Neural progenitor cell (in vitro differentiated cells): Measurements from ENCODE around the gene TANC1. TPM values are rescaled to one million over a fixed set of nuclear protein-coding genes. Genes with fewer than 3 reads are reported as not detected.

Source experiments
- DNase-seq: peaks from one replicate; pipeline ENCODE4 v3.0.0-alpha.2; 2016; ENCODE audit warnings: low spot score
- H2AFZ ChIP-seq: fragments of 200-600 bp; sonication (generic); replicated peaks from 2 replicates; pipeline ENCODE4 v1.6.1; 2016; ENCODE audit warnings: antibody characterized with exemption
- H3F3A ChIP-seq: fragments of 200-600 bp; sonication (generic); 2 replicates; pipeline ENCODE4 v1.6.1; 2016; ENCODE audit warnings: antibody characterized with exemption, low read depth
- H3K27ac ChIP-seq: fragments of 200-600 bp; sonication (generic); 2 replicates; pipeline ENCODE4 v1.5.1; 2016; ENCODE audit warnings: mild to moderate bottlenecking
- H3K27me3 ChIP-seq: fragments of 200-600 bp; sonication (generic); 2 replicates; pipeline ENCODE4 v1.6.1; 2016; ENCODE audit warnings: mild to moderate bottlenecking, moderate library complexity
- H3K36me3 ChIP-seq: fragments of 200-600 bp; sonication (generic); 2 replicates; pipeline ENCODE4 v1.5.1; 2016
- H3K4me1 ChIP-seq: fragments of 200-600 bp; sonication (generic); 2 replicates; pipeline ENCODE4 v1.6.1; 2016; ENCODE audit warnings: mixed run types
- H3K4me2 ChIP-seq: fragments of 200-600 bp; sonication (generic); 2 replicates; pipeline ENCODE4 v1.6.1; 2016
- H3K4me3 ChIP-seq: fragments of 200-600 bp; sonication (generic); 2 replicates; pipeline ENCODE4 v1.5.1; 2016
- H3K79me2 ChIP-seq: fragments of 200-600 bp; sonication (generic); 2 replicates; pipeline ENCODE4 v1.6.1; 2016; ENCODE audit warnings: low read depth
- H3K9ac ChIP-seq: fragments of 200-600 bp; sonication (generic); 2 replicates; pipeline ENCODE4 v1.6.1; 2016
- H3K9me3 ChIP-seq: fragments of 200-600 bp; sonication (generic); 2 replicates; pipeline ENCODE4 v1.5.1; 2016; ENCODE audit warnings: low read depth
- H4K20me1 ChIP-seq: fragments of 200-600 bp; sonication (generic); 2 replicates; pipeline ENCODE4 v1.6.1; 2016; ENCODE audit warnings: low read depth
- H3K27ac Mint-ChIP-seq: 3 replicates; pipeline ENCODE4 v1.8.0; 2021; ENCODE audit warnings: mixed read lengths
- H3K27me3 Mint-ChIP-seq: 2 replicates; pipeline ENCODE4 v1.8.0; 2022; ENCODE audit warnings: low read depth, mild to moderate bottlenecking, inconsistent platforms, moderate library complexity, mixed read lengths; ENCODE audit not compliant: insufficient read depth
- H3K36me3 Mint-ChIP-seq: 3 replicates; pipeline ENCODE4 v1.8.0; 2021; ENCODE audit warnings: mixed read lengths
- H3K4me1 Mint-ChIP-seq: 3 replicates; pipeline ENCODE4 v1.8.0; 2021; ENCODE audit warnings: mixed read lengths
- H3K4me3 Mint-ChIP-seq: 3 replicates; pipeline ENCODE4 v1.8.0; 2021; ENCODE audit warnings: mild to moderate bottlenecking, moderate library complexity, mixed read lengths
- H3K9me3 Mint-ChIP-seq: 3 replicates; pipeline ENCODE4 v1.8.0; 2020; ENCODE audit warnings: mixed read lengths
- CTCF ChIP-seq: fragments of 200-600 bp; sonication (generic); IDR thresholded peaks from 2 replicates; pipeline ENCODE4 v1.5.1; 2017; ENCODE audit warnings: antibody characterized with exemption, mild to moderate bottlenecking
- EZH2 ChIP-seq: fragments of 200-600 bp; sonication (generic); IDR thresholded peaks from 2 replicates; pipeline ENCODE4 v1.6.1; 2017; ENCODE audit warnings: antibody characterized with exemption, mild to moderate bottlenecking, moderate library complexity
- EZH2phosphoT487 ChIP-seq: fragments of 200-600 bp; sonication (generic); IDR thresholded peaks from 2 replicates; pipeline ENCODE4 v1.6.1; 2017; ENCODE audit warnings: antibody characterized with exemption
- total RNA-seq: library from RNA; depleted of rRNA; stranded (reverse); fragments of >200 nt; gene quantifications from 2 replicates; pipeline ENCODE4 v1.2.3, GENCODE V29; 2015; ENCODE audit warnings: low replicate concordance

Gene TANC1
- total RNA-seq, 1 donor from 2014 or later, result 11.9 TPM

- Mint-ChIP-seq H3K4me1 (peaks cover 16% of the 10 kb centered on the region), H3K9me3 (peaks cover 17% of the 10 kb centered on the region), H3K36me3 (peaks cover 20% of the 10 kb centered on the region), H3K4me3 (no peak overlapping the region), H3K27ac (no peak overlapping the region), H3K27me3 (peaks cover 2% of the 10 kb centered on the region)
- no peak overlapping the region for H3K9ac ChIP-seq
- H3K9me3 ChIP-seq, result peaks cover 5% of the 10 kb centered on the region
- H3K27me3 ChIP-seq, result no peaks in the 10 kb centered on the region
- no peak overlapping the region for H3K27ac ChIP-seq
- DNase-seq, result no peak
- TF ChIP-seq EZH2, result no peak
- no peak for TF ChIP-seq CTCF
- no peak for TF ChIP-seq EZH2phosphoT487
- H4K20me1 ChIP-seq, result no peaks in the 10 kb centered on the region
- H3K4me3 ChIP-seq, result no peak overlapping the region
- no peaks in the 10 kb centered on the region for H3K36me3 ChIP-seq
- no peaks in the 10 kb centered on the region for H3F3A ChIP-seq
- no peak overlapping the region for H3K4me2 ChIP-seq
- no peak overlapping the region for H2AFZ ChIP-seq
- peaks cover 6% of the 10 kb centered on the region for H3K4me1 ChIP-seq
- H3K79me2 ChIP-seq, result no peaks in the 10 kb centered on the region
These were observed 77.4 kb downstream of the TANC1 start for GRCh38 chr2:159045545-159046454.

GRCh38 chr2:159046966-159047365, 78.5 kb downstream of the TANC1 start:
- H3K27me3 ChIP-seq, result no peaks in the 10 kb centered on the region
- no peaks in the 10 kb centered on the region for H3F3A ChIP-seq
- H4K20me1 ChIP-seq, result no peaks in the 10 kb centered on the region
- no peak overlapping the region for H3K27ac ChIP-seq
- no peak overlapping the region for H3K9ac ChIP-seq
- no peak overlapping the region for H3K4me3 ChIP-seq
- H3K9me3 ChIP-seq, result no peaks in the 10 kb centered on the region
- H3K36me3 ChIP-seq, result no peaks in the 10 kb centered on the region
- no peak overlapping the region for H2AFZ ChIP-seq
- H3K4me1 ChIP-seq, result peaks cover 6% of the 10 kb centered on the region
- DNase-seq, result no peak
- Mint-ChIP-seq H3K36me3 (peaks cover 19% of the 10 kb centered on the region), H3K4me3 (no peak overlapping the region), H3K27ac (no peak overlapping the region), H3K27me3 (peaks cover 2% of the 10 kb centered on the region), H3K9me3 (peaks cover 12% of the 10 kb centered on the region), H3K4me1 (peaks cover 24% of the 10 kb centered on the region)
- no peak for TF ChIP-seq EZH2
- no peak for TF ChIP-seq CTCF
- no peak for TF ChIP-seq EZH2phosphoT487
- no peak overlapping the region for H3K4me2 ChIP-seq
- no peaks in the 10 kb centered on the region for H3K79me2 ChIP-seq

- Histone ChIP-seq H3K4me3 (no peak overlapping the region), H3K27ac (no peak overlapping the region), H3K9ac (no peak overlapping the region), H3K36me3 (no peaks in the 10 kb centered on the region), H3K79me2 (no peaks in the 10 kb centered on the region), H3K27me3 (no peaks in the 10 kb centered on the region), H3K4me1 (peaks cover 13% of the 10 kb centered on the region), H3K9me3 (no peaks in the 10 kb centered on the region), H2AFZ (no peak overlapping the region), H3F3A (no peaks in the 10 kb centered on the region), H3K4me2 (no peak overlapping the region), H4K20me1 (no peaks in the 10 kb centered on the region)
- Mint-ChIP-seq H3K4me1 (peaks cover 47% of the 10 kb centered on the region), H3K27ac (no peak overlapping the region), H3K9me3 (no peaks in the 10 kb centered on the region), H3K27me3 (peaks cover 2% of the 10 kb centered on the region), H3K4me3 (no peak overlapping the region), H3K36me3 (peaks cover 4% of the 10 kb centered on the region)
- no peak for DNase-seq
- TF ChIP-seq EZH2phosphoT487 (no peak), EZH2 (no peak), CTCF (no peak)
These were observed 82.0 kb downstream of the TANC1 start for GRCh38 chr2:159050426-159050825.
